HUES6 (cell line): ENCODE results near the gene VIL1.
A peak's percentile ranks its signal among the peaks of the same experiment; 100 is the strongest.

Experiments
- H3K27ac ChIP-seq: 2 replicates; pipeline ENCODE4 v1.7.0; 2013; ENCODE audit warnings: low read depth, mild to moderate bottlenecking, low read length, inconsistent platforms
- H3K27me3 ChIP-seq: 2 replicates; pipeline ENCODE4 v1.6.1; 2013; ENCODE audit warnings: low read length; ENCODE audit not compliant: control insufficient read depth, insufficient read depth
- H3K36me3 ChIP-seq: 2 replicates; pipeline ENCODE4 v1.6.1; 2013; ENCODE audit warnings: low read length; ENCODE audit not compliant: control insufficient read depth, insufficient read depth
- H3K4me1 ChIP-seq: 2 replicates; pipeline ENCODE4 v1.6.1; 2013; ENCODE audit warnings: low read length; ENCODE audit not compliant: control insufficient read depth, insufficient read depth
- H3K4me3 ChIP-seq: 2 replicates; pipeline ENCODE4 v1.5.1; 2013; ENCODE audit warnings: low read depth, low read length
- H3K9ac ChIP-seq: one replicate; pipeline ENCODE4 v1.6.1; 2013; ENCODE audit warnings: mild to moderate bottlenecking, low read length
- H3K9me3 ChIP-seq: 2 replicates; pipeline ENCODE4 v1.6.1; 2013; ENCODE audit warnings: low read depth, low read length; ENCODE audit not compliant: control insufficient read depth, insufficient read depth

VIL1 gene

GRCh38 chr2:218401890-218402289 is 17.0 kb upstream of the VIL1 start:
- Histone ChIP-seq H3K27ac (no peak overlapping the region), H3K27me3 (peaks cover 25% of the 10 kb centered on the region), H3K4me3 (no peak overlapping the region), H3K4me1 (peaks cover 38% of the 10 kb centered on the region), H3K36me3 (peaks cover 21% of the 10 kb centered on the region), H3K9me3 (no peaks in the 10 kb centered on the region), H3K9ac (no peak overlapping the region)

- H3K36me3 ChIP-seq: peaks cover 21% of the 10 kb centered on the region
- H3K4me1 ChIP-seq: peaks cover 37% of the 10 kb centered on the region
- no peaks in the 10 kb centered on the region for H3K9me3 ChIP-seq
- peaks cover 19% of the 10 kb centered on the region for H3K27me3 ChIP-seq
- no peak overlapping the region for H3K27ac ChIP-seq
- no peak overlapping the region for H3K4me3 ChIP-seq
- H3K9ac ChIP-seq: no peak overlapping the region
Measured at GRCh38 chr2:218402491-218402901, 16.4 kb upstream of the VIL1 start.

GRCh38 chr2:218402911-218403411 is 16.0 kb upstream of the VIL1 start:
- peaks cover 14% of the 10 kb centered on the region for H3K27me3 ChIP-seq
- H3K27ac ChIP-seq: no peak overlapping the region
- no peak overlapping the region for H3K4me3 ChIP-seq
- H3K36me3 ChIP-seq: peaks cover 21% of the 10 kb centered on the region
- H3K4me1 ChIP-seq: peaks cover 36% of the 10 kb centered on the region
- H3K9ac ChIP-seq: no peak overlapping the region
- H3K9me3 ChIP-seq: no peaks in the 10 kb centered on the region

- Histone ChIP-seq H3K36me3 (peaks cover 21% of the 10 kb centered on the region), H3K27ac (no peak overlapping the region), H3K4me3 (no peak overlapping the region), H3K9me3 (no peaks in the 10 kb centered on the region), H3K4me1 (peaks cover 35% of the 10 kb centered on the region), H3K9ac (no peak overlapping the region), H3K27me3 (peaks cover 6% of the 10 kb centered on the region)
Measured at GRCh38 chr2:218403810-218404209, 15.1 kb upstream of the VIL1 start.

GRCh38 chr2:218404351-218405085 is 14.4 kb upstream of the VIL1 start:
- H3K4me1 ChIP-seq: peaks cover 30% of the 10 kb centered on the region
- no peaks in the 10 kb centered on the region for H3K27me3 ChIP-seq
- H3K9me3 ChIP-seq: no peaks in the 10 kb centered on the region
- H3K4me3 ChIP-seq: no peak overlapping the region
- H3K27ac ChIP-seq: no peak overlapping the region
- peaks cover 21% of the 10 kb centered on the region for H3K36me3 ChIP-seq
- no peak overlapping the region for H3K9ac ChIP-seq

- Histone ChIP-seq H3K4me3 (peak overlapping the region; percentile 80), H3K27ac (peak overlapping the region; percentile 55; the same call in 1 of the 2 replicates), H3K4me1 (peaks cover 30% of the 10 kb centered on the region), H3K27me3 (no peaks in the 10 kb centered on the region), H3K36me3 (peaks cover 21% of the 10 kb centered on the region), H3K9ac (peak overlapping the region; percentile 63), H3K9me3 (no peaks in the 10 kb centered on the region)
Measured at GRCh38 chr2:218405086-218405745, 13.7 kb upstream of the VIL1 start.

GRCh38 chr2:218405746-218406208 is 13.1 kb upstream of the VIL1 start:
- H3K9ac ChIP-seq: peak overlapping the region; percentile 63
- peaks cover 30% of the 10 kb centered on the region for H3K4me1 ChIP-seq
- H3K36me3 ChIP-seq: peaks cover 21% of the 10 kb centered on the region
- peak overlapping the region; percentile 55; the same call in 1 of the 2 replicates for H3K27ac ChIP-seq
- H3K9me3 ChIP-seq: no peaks in the 10 kb centered on the region
- peak overlapping the region; percentile 80 for H3K4me3 ChIP-seq
- H3K27me3 ChIP-seq: no peaks in the 10 kb centered on the region

- no peaks in the 10 kb centered on the region for H3K9me3 ChIP-seq
- peak overlapping the region; percentile 55 for H3K27ac ChIP-seq
- peak overlapping the region; percentile 63 for H3K9ac ChIP-seq
- H3K4me1 ChIP-seq: peaks cover 24% of the 10 kb centered on the region
- H3K36me3 ChIP-seq: peaks cover 21% of the 10 kb centered on the region
- H3K4me3 ChIP-seq: peak overlapping the region; percentile 80
- no peaks in the 10 kb centered on the region for H3K27me3 ChIP-seq
Measured at GRCh38 chr2:218406209-218406948, 12.5 kb upstream of the VIL1 start.

GRCh38 chr2:218406949-218407618 is 11.8 kb upstream of the VIL1 start:
- peak overlapping the region; percentile 58 for H3K9ac ChIP-seq
- no peaks in the 10 kb centered on the region for H3K27me3 ChIP-seq
- H3K4me3 ChIP-seq: peak overlapping the region; percentile 57
- peaks cover 20% of the 10 kb centered on the region for H3K36me3 ChIP-seq
- peaks cover 22% of the 10 kb centered on the region for H3K4me1 ChIP-seq
- peak overlapping the region; percentile 31 for H3K27ac ChIP-seq
- no peaks in the 10 kb centered on the region for H3K9me3 ChIP-seq

- Histone ChIP-seq H3K27ac (no peak overlapping the region), H3K4me1 (peaks cover 22% of the 10 kb centered on the region), H3K36me3 (peaks cover 14% of the 10 kb centered on the region), H3K9me3 (no peaks in the 10 kb centered on the region), H3K9ac (no peak overlapping the region), H3K4me3 (no peak overlapping the region), H3K27me3 (no peaks in the 10 kb centered on the region)
Measured at GRCh38 chr2:218407717-218408116, 11.2 kb upstream of the VIL1 start.
